SK-N-SH treated with all-trans-retinoic acid at 6 μM for 48 hours (cell line): ENCODE results near the gene DDX24.
A peak's percentile ranks its signal among the peaks of the same experiment; 100 is the strongest.

Source experiments
- ATAC-seq: fragments of 200-7000 bp; cut with Tn5 transposase; 3 replicates; pipeline ENCODE4 v1.9.1; 2020; ENCODE audit warnings: mild to moderate bottlenecking, moderate library complexity
- ARNTL ChIP-seq: fragments of 450-650 bp; formaldehyde crosslinking; IDR thresholded peaks from 2 replicates; pipeline ENCODE4 v1.5.0; 2020; ENCODE audit warnings: low read depth, mild to moderate bottlenecking, moderate library complexity, borderline replicate concordance
- ESRRG ChIP-seq: fragments of 250-450 bp; sonication (Bioruptor Pico); IDR thresholded peaks from 2 replicates; pipeline ENCODE4 v1.6.1; 2021; ENCODE audit warnings: mild to moderate bottlenecking
- GLIS3 ChIP-seq: fragments of 250-450 bp; sonication (Bioruptor Pico); IDR thresholded peaks from 2 replicates; pipeline ENCODE4 v1.5.0; 2020; ENCODE audit warnings: mild to moderate bottlenecking, moderate library complexity
- ISL1 ChIP-seq: fragments of 250-450 bp; sonication (Bioruptor Pico); IDR thresholded peaks from 2 replicates; pipeline ENCODE4 v2.1.2; 2022; ENCODE audit warnings: mild to moderate bottlenecking, moderate library complexity
- OSR1 ChIP-seq: fragments of 250-450 bp; sonication (Bioruptor Pico); IDR thresholded peaks from 2 replicates; pipeline ENCODE4 v1.8.0; 2022; ENCODE audit warnings: moderate library complexity, mild to moderate bottlenecking, inconsistent platforms
- PATZ1 ChIP-seq: fragments of 250-450 bp; sonication (Bioruptor Pico); IDR thresholded peaks from 2 replicates; pipeline ENCODE4 v1.8.0; 2020; ENCODE audit warnings: mild to moderate bottlenecking, moderate library complexity, borderline replicate concordance
- POU6F1 ChIP-seq: fragments of 250-450 bp; sonication (Bioruptor Pico); IDR thresholded peaks from 2 replicates; pipeline ENCODE4 v1.8.0; 2021; ENCODE audit warnings: low read depth, mild to moderate bottlenecking, moderate library complexity, borderline replicate concordance
- PPARA ChIP-seq: fragments of 250-450 bp; sonication (Bioruptor Pico); IDR thresholded peaks from 2 replicates; pipeline ENCODE4 v1.5.0; 2020; ENCODE audit warnings: mild to moderate bottlenecking, borderline replicate concordance
- RARB ChIP-seq: fragments of 250-450 bp; sonication (Bioruptor Pico); IDR thresholded peaks from 2 replicates; pipeline ENCODE4 v1.8.0; 2021; ENCODE audit warnings: mild to moderate bottlenecking, moderate library complexity
- SNAI2 ChIP-seq: fragments of 250-450 bp; sonication (Bioruptor Pico); IDR thresholded peaks from 2 replicates; pipeline ENCODE4 v1.5.0; 2020; ENCODE audit warnings: mild to moderate bottlenecking, moderate library complexity
- TSHZ2 ChIP-seq: fragments of 250-450 bp; sonication (Bioruptor Pico); IDR thresholded peaks from 2 replicates; pipeline ENCODE4 v1.5.0; 2020; ENCODE audit warnings: mild to moderate bottlenecking, moderate library complexity
- ZC3H10 ChIP-seq: fragments of 250-450 bp; sonication (Bioruptor Pico); IDR thresholded peaks from 2 replicates; pipeline ENCODE4 v1.5.1; 2021; ENCODE audit warnings: mild to moderate bottlenecking, moderate library complexity
- ZFP30 ChIP-seq: fragments of 450-650 bp; formaldehyde crosslinking; IDR thresholded peaks from 2 replicates; pipeline ENCODE4 v1.5.0; 2022; ENCODE audit warnings: mild to moderate bottlenecking, moderate library complexity
- ZNF565 ChIP-seq: fragments of 450-650 bp; formaldehyde crosslinking; conservative IDR thresholded peaks from 2 replicates; pipeline ENCODE4 v1.5.0; 2020; ENCODE audit warnings: low read depth, mild to moderate bottlenecking, moderate library complexity
- ZNF8 ChIP-seq: fragments of 450-650 bp; formaldehyde crosslinking; IDR thresholded peaks from 2 replicates; pipeline ENCODE4 v1.5.0; 2020; ENCODE audit warnings: mild to moderate bottlenecking, moderate library complexity
- TF ChIP-seq, protein P1 (sequence below): fragments of 250-450 bp; sonication (Bioruptor Pico); IDR thresholded peaks from 2 replicates; pipeline ENCODE4 v1.5.1; 2020; ENCODE audit warnings: low read depth, mild to moderate bottlenecking, moderate library complexity
- TF ChIP-seq, protein P2 (sequence below): fragments of 250-450 bp; sonication (Bioruptor Pico); IDR thresholded peaks from 2 replicates; pipeline ENCODE4 v1.5.1; 2021; ENCODE audit warnings: mild to moderate bottlenecking, moderate library complexity

DDX24 gene

DNA sequence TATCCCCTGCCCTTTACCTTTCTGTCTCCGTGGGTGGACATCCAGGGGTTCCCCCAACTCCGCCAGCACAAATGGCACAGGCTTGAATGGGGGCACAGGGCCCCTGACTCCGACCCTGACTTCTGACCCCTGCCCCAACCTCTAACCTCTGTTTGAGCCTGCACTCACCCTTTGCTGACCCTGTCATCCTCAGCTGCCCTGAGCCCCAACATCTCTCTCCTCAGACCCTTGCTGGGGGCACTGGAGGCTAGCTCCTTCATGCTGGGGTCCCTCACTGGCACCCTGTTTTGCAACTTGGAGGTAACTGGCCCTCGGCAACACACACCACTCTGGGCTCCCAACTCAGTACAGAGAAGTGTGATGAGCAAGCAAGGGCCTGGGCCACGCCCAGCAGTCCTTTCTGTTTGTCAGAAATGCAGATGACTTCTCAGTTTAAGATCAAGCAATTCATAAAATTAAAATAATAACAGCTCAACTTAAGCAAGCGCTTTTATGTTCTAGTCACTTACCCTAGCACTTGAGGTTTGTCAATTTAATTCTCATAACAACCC, 31.6 kb upstream of the DDX24 start:
- no peak for ATAC-seq
- TF ChIP-seq OSR1 (CRISPR knock-in tag): no peak
- no peak for TF ChIP-seq ZC3H10 (CRISPR knock-in tag)
- TF ChIP-seq RARB: no peak
- no peak for TF ChIP-seq ESRRG (CRISPR knock-in tag)
- no peak for TF ChIP-seq TSHZ2
- no peak for TF ChIP-seq SNAI2 (CRISPR knock-in tag)
- no peak for TF ChIP-seq ISL1 (CRISPR knock-in tag)
- no peak for TF ChIP-seq ZNF565 (CRISPR knock-in tag)
- no peak for TF ChIP-seq ZFP30
- TF ChIP-seq, protein P1, sequence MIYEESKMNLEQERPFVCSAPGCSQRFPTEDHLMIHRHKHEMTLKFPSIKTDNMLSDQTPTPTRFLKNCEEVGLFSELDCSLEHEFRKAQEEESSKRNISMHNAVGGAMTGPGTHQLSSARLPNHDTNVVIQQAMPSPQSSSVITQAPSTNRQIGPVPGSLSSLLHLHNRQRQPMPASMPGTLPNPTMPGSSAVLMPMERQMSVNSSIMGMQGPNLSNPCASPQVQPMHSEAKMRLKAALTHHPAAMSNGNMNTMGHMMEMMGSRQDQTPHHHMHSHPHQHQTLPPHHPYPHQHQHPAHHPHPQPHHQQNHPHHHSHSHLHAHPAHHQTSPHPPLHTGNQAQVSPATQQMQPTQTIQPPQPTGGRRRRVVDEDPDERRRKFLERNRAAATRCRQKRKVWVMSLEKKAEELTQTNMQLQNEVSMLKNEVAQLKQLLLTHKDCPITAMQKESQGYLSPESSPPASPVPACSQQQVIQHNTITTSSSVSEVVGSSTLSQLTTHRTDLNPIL (CRISPR knock-in tag): no peak

GRCh38 chr14:94111276-94112095, 30.5 kb upstream of the DDX24 start:
- ATAC-seq: no peak
- TF ChIP-seq ZFP30: no peak
- TF ChIP-seq PATZ1 (CRISPR knock-in tag): no peak
- no peak for TF ChIP-seq TSHZ2
- TF ChIP-seq, protein P2, sequence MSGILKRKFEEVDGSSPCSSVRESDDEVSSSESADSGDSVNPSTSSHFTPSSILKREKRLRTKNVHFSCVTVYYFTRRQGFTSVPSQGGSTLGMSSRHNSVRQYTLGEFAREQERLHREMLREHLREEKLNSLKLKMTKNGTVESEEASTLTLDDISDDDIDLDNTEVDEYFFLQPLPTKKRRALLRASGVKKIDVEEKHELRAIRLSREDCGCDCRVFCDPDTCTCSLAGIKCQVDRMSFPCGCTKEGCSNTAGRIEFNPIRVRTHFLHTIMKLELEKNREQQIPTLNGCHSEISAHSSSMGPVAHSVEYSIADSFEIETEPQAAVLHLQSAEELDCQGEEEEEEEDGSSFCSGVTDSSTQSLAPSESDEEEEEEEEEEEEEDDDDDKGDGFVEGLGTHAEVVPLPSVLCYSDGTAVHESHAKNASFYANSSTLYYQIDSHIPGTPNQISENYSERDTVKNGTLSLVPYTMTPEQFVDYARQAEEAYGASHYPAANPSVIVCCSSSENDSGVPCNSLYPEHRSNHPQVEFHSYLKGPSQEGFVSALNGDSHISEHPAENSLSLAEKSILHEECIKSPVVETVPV (CRISPR knock-in tag): no peak
- TF ChIP-seq POU6F1: no peak
- TF ChIP-seq ISL1 (CRISPR knock-in tag): no peak
- TF ChIP-seq SNAI2 (CRISPR knock-in tag): no peak
- no peak for TF ChIP-seq ZNF8
- no peak for TF ChIP-seq PPARA

GRCh38 chr14:94110552-94111181, 29.7 kb upstream of the DDX24 start, which contains the start of gene IFI27:
TSS of gene IFI27 (plus strand) at chr14:94110736.
- ATAC-seq: peak; percentile 41
- TF ChIP-seq OSR1 (CRISPR knock-in tag) (no peak), GLIS3 (no peak), ZNF8 (no peak), ESRRG (CRISPR knock-in tag) (no peak), ARNTL (CRISPR knock-in tag) (no peak), POU6F1 (no peak)
- TF ChIP-seq, protein P2 (CRISPR knock-in tag): no peak
